T follicular helper cell (primary cell): Measurements from ENCODE around the gene ADAT3.

Experiments used
- DNase-seq: peaks from one replicate; pipeline ENCODE4 v3.0.0-alpha.2; 2020; ENCODE audit warnings: low read depth

Gene ADAT3

DNA sequence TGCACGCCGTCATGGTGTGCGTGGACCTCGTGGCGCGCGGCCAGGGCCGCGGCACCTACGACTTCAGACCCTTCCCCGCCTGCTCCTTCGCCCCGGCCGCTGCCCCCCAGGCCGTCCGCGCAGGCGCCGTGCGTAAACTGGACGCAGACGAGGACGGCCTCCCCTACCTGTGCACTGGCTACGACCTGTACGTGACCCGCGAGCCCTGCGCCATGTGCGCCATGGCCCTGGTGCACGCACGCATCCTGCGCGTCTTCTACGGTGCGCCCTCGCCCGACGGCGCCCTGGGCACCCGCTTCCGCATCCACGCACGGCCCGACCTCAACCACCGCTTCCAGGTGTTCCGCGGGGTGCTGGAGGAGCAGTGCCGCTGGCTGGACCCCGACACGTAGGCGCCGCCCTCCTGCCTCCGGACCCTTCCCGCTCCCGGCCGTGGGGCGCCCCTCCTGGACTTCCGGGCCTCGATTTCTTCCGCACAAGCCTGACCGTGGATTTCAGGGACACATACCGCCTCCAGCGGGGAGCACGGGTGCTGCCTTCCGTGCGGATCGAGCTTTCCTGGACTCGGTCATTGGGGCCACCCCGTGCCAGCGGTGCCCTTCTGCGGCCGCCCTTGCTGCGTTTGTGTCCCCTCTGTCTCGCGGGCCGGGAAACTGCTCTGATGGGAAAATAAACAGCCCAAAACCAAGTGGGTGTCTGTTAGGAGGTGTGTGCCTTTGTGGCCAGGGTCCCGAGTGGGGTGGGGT, 7.7 kb downstream of the ADAT3 start:
- DNase-seq = no peak

DNA sequence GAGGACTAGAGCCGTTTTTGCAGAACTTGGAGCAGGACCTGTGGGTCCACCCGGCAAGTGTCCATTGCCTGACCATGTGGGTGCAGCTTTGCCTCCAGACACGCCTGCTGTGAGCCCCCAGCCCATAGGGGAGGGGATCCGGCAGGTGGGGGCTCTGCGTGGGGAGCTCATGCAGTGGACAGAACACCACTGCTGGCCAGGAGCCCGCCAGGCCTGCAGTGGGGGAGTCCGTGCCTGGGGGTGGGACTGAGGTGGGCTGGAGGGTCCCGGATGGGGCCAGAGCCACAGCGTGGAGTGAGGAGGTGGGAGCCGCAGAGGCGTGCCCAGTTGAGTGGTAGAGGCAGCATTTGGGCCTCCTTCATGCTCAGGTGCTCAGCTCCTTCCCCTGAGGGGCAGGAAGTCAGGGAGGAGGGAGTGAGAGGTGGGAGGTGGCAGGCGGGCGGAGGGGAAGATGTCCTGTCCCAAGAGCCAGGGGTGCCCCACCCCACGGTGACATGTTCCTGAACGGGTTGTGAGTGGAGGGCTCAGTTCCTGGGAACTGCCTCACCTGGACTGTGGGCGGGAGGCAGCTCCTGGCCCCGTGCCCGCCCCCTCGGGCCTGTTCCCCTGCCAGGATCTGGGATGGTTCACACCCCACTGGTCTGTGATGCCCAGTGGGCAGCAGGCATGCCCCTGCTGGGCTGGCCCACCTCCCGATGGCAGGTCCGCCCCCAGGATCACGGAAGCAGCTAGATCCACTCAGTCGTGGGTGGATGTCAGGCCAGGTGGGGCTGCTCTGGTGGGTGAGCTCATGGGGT, 8.8 kb downstream of the ADAT3 start:
- DNase-seq = no peak

DNA sequence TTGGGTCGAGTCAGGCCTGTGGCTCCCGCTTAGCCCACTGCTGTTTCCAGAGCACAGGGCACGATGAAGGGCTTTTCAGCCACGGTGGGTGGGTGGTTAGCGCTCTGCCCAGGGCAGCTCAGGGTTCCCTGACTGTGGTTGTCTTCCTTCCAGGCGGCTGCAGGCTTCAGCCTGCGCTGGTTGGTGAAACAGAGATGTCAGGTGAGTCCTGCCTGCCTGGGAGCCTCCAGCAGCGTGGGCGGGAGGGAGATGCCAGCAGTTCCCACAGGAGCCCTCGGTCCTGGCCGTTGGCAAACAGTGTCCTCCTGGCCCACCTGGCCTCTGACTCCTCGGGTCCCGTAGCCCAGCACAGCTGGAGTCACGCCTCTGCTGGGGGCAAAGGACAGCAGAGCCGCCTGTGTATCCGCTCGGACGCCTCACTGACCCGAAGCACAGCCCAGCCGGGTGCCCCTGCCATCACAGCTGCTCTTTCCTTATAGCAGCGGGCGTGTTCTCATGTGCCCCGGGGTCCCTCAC, 9.7 kb downstream of the ADAT3 start:
- DNase-seq = no peak

DNA sequence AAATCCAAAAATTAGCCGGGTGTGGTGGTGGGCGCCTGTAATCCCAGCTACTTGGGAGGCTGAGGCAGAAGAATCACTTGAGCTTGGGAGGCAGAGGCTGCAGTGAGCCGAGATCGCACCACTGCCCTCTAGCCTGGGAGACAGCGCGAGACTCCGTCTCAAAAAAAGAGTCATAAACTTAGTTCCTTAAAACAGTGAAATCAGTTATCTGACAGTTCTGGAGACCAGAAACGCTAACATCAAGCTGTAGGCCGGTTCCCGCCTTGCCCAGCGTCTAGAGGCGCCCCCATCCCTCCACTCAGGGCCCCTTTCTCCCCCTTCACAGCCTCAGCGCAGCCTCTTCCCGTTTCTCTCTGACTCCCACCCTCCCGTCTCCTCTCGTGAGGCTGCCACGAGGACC, 11.9 kb downstream of the ADAT3 start:
- DNase-seq = no peak

DNA sequence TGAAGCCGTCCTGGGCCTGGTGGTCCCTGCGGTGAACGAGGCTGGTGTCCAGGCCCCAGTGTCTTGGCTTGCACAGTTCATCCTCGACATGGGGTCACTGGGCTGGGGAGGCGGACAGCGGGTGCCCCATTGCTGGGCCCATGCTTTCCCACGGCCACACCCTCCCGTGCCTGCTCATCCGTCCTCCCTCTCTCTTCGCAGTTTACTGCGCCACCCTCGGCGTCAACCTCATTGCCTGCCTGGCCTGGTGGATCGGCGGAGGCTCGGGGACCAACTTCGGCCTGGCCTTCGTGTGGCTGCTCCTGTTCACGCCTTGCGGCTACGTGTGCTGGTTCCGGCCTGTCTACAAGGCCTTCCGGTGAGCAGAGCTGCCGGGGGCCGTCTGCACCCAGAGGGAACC, 12.7 kb downstream of the ADAT3 start:
- DNase-seq = no peak

DNA sequence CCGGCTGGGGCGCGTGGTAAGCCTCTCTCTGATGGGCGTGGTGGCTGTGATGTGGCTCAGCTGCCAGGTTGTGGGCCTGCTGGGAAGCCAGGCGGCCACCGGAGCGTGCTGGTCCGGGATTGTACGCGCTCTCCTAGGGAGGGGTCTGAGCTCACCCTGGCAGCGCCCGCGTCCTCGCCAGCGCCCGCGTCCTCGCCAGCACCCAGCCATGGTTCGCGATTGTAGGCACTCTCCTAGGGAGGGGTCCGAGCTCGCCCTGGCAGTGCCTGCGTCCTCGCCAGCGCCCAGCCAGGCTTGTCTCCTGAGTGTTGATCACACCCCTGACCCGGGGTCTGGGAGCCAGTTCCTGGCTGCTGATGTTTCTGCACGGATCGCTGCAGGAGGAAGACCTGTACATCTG, 13.8 kb downstream of the ADAT3 start:
- no peak for DNase-seq

DNA sequence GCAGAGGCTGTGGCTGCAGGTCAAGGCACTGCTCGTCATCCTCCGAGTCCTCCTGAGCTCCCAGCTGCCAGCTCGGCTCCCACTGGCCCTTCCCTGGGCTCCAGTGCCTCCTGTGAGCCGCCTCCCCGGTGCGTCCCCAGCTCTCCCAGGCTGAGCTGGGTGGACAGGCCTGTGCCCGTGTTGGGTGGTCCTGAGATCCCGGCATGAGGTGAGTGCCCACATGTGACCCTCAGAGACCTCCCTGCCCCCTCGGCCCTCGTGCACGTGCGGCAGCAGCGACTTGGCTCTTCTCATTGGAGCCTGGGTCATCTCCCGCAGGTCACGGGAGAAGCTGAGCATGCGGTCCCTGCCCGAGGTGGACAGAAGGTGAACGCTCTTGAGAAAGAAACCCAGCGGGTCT, 15.4 kb downstream of the ADAT3 start:
- no peak for DNase-seq

DNA sequence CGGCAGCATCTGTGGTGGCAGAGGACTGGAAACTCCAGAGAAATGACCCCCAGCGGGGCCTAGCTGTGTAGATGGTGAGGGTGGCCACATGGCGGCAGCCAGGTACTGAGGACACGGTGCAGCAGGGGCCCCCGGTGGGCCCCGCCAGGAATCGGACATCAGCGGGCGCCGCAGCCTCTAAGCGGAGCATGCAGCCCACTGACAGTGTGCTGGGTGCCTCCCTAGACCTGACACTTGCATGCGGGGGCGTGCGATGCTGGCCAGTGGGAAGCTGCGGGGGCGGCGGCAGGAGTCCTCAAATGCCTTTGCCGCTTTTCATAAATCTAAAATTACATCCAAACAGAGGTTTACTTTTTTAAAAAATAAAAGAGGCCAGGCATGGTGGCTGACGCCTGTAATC, 16.1 kb downstream of the ADAT3 start:
- no peak for DNase-seq

DNA sequence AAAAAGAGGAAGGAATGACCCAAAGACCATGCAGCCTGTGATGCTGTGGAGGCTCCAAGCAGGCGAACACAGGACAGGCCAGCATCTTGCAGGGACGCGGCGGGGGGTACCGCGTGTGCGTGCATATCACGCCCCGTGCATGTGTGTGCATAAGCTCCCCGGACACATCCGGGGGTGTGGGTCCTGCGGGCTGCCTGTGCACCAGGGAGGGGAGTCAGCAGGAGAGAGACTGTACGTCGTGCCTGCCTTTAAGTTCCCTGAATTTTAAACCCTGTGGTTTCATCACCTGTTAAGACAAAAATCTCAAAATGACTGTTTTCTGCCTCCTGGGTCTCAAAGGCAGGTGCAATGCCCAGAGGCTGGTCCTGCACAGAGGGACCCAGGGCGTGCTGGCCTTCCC, 16.6 kb downstream of the ADAT3 start:
- DNase-seq = no peak

DNA sequence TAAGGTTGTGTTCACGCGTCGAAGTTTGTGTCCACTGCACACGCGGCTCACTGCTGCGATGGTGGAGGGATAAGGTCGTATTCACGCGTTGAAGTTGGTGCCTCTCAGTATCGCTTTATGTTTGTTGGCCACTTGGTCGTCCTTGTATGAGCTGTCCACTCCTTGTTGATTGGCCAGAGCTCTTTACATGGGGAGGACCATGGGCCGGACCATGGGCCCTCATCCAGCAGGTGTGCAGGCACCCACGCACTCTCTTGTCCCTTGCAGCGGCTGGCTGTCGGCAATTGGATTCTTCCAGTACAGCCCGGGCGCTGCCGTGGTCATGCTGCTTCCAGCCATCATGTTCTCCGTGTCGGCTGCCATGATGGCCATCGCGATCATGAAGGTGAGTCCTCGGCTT, 17.6 kb downstream of the ADAT3 start:
- no peak for DNase-seq

DNA sequence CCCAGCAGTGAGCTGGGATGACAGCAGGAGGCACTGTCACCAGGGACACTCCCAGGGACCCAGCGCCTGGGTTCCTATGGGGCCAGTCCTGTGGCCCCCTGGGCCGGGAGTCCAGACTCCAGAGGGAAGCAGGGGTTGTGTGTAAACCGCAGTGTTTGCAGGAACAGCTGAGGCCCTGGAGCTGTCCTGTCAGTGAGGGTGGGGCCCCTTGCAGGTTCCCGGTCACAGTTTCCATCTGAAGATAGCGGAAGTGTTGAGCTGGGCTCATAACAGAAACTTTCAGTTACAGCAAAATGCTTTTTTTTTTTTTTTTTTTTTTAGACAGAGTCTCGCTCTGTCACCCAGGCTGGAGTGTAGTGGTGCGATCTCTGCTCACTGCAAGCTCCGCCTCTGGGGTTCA, 18.1 kb downstream of the ADAT3 start:
- DNase-seq = no peak

DNA sequence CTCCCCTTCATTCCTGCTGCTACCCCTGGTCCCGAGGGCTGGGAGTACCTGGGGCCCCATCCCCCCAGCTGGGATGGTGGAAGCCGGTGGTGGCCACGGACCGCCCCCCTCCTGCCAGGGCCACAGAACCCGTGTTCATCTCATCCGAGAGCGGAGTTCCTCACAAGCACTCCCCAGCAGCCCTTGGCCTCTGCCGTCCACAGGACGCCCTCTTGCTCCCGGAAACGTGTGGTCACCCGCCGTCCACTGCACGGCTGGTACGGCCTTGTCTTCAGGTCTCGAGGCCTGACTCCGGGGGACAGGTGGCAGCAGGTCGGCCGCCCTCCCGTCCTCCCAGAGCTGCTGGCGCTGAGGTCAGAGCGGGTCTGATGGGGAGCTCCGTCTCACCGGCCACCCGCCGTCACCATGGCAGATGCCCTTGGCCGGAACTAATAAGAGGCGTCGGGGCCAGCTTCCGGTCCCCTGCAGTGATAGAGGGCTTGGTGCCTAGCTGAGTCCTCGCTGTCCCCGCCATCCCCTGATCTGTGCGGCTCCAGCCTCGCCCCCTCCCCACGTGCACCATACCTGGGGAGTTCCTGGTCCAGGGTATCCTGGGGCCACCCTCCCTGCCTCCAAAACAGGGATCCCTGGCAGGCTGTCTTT, 19.2 kb downstream of the ADAT3 start:
- DNase-seq = no peak

DNA sequence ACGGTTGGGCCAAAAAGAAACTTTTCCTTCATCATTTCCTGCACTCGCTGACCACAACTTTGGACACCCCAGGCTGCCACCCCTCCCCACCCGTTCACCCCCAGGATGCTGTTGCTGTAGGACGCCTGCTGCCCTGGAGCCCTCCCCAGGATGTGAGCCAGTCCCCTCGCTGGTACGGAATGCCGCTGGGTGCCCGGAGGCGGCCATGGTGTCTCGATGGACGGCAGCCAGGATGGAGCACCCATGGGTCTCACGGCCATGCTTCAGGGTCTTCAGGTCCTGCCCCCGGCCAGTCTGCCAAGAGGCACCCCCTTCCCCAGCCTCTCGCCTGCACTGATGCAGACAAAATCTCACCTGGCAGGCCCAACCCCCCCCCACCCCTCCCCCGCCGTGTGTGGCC, 20.3 kb downstream of the ADAT3 start:
- no peak for DNase-seq

DNA sequence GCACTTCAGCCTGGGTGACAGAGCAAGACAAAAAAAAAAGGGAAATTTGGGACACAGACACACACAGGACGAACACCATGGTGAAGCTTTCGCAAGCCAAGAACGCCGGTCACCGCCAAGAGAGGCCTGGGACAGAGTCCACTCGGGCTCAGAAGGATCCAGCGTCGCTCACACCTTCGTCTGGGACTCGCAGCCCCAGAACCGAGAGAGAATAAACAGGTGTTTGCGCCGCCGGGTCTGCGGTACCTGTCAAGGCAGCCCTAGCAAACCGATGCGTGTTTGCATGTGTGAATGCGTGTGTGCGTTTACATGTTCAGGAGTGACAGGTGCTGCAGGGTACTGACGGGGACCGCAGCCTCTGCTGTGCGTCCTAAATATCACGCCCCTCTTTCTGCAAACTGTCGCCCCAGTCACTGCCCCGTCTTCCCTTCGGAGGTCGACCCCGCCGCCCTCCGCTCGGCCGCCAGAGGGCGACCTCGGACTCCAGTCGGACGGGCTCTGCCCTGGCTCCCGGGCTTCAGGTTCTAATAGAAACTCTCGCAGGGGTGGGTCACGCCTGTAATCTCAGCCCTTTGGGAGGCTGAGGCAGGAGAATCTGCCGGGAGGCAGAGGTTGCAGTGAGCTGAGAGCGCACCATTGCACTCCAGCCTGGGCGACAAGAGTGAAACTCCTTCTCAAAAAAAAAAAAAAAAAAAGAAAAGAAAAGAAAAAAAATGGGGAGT, 24.0 kb downstream of the ADAT3 start:
- DNase-seq = peak; percentile 67

DNA sequence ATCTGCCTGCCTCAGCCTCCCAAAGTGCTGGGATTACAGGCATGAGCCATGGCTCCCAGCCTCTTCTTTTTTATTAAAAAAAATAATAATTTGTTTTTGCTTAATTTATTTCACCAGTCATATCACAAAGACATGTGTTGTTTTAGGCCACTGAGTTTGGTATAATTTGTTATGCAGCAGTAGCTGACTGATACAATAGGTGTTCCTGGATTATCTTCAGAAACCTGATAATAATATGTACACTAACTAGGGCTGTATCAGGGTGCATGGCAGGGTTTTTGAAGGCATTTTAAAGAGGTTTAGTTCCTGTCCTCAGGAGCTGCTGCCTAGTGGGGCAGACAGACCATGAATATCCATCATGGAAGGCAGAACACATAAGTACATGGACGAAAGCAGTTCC, 26.2 kb downstream of the ADAT3 start:
- DNase-seq = no peak

DNA sequence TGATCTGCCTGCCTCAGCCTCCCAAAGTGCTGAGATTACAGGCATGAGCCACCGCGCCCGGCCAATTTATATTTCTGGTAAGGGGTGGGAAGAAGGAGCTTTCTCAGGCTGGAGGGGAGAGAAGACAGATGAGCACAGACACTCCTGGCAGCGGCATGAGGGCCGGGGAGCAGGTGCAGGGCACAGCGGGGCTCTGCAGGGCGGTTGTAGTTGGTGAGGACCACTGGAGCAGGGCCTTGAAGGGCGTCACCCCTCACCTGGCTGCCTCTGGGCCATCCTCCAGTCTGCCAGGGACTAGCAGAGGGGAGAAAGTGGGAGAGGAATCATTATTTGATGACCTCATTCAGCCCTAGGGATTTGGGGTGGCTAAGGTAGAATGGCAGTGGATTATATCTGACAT, 27.2 kb downstream of the ADAT3 start:
- no peak for DNase-seq

DNA sequence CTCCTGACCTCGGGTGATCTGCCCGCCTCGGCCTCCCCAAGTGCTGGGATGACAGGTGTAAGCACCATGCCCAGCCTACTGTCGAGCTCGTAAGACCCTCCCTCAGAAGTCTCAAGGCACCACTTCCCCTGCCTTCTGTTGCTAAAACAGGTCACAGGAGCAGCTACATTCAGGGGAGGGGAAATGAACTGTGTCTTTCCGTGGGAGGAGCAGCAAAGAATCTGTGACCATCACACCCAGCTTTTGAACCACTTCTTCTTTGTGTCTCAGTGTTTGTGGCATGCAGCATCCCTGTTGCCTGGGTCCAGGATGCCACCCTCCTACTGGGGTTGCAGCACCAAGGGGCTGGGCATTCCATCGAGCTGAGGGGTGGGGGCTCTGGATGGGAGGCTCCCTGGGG, 28.0 kb downstream of the ADAT3 start:
- DNase-seq = no peak

DNA sequence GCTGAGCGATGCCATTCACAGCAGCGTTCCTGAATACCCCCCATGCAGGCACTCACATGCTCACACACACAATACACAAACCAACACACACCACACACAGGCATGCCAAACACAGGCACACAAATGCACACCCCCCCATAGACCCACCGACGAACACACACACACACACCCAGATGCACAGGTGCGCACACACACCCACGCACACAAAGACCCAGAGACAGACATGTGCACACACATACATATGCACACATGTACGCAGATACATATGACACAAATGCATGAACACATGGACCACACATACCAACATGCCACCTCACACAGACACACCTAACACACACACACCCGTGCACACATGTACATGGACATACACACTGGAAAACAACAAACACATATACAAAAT, 28.7 kb downstream of the ADAT3 start:
- no peak for DNase-seq

DNA sequence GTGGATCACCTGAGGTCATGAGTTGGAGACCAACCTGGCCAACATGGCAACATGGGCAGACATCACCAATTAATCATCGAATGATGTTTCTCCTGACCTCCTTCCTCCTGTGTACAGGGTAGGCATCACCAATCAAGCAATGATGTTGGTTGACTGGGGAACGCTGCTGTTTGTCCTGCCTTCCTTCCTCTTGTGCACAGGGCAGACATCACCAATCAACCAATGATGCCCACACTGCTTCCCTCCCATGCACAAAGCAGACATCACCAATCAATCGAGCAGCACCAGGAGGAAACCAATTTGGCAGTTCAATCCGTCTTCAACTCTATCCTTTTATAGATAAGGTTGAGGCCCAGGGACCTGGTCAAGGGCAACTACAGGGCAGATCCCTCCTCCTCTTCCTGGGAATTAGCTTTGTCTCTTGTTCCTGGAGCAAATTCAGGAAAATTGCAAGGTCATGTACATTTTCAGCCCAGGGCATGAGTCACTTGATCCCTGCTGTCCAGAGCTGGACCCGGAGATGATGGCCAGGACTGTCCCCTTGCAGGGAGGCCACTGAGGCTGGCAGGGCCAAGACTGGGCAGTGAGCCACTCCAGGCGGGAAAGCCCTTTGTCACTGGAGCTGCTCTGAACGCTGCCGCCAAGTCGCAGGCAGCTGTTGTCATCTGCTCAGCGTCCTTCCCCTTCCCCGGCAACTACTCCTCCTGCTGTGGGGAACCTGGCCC, 30.4 kb downstream of the ADAT3 start:
- DNase-seq = no peak

DNA sequence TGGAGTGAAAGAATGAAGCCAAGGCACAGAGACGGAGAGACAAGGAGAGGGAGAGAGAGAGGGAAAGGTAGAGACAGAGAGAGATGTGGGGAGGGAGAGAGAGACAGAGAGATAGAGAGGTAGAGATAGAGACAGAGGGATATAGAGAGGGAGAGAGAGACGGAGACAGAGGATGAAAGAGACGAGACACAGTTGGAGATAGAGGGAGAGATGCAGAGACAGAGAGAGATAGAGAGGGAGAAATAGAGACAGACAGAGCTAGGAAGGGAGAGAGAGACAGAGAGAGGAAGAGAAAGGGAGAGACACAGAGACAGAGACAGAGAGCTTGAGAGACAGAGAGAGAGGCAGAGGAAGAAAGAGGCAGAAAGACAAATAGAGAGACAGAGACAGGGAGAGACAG, 31.2 kb downstream of the ADAT3 start:
- DNase-seq = no peak

DNA sequence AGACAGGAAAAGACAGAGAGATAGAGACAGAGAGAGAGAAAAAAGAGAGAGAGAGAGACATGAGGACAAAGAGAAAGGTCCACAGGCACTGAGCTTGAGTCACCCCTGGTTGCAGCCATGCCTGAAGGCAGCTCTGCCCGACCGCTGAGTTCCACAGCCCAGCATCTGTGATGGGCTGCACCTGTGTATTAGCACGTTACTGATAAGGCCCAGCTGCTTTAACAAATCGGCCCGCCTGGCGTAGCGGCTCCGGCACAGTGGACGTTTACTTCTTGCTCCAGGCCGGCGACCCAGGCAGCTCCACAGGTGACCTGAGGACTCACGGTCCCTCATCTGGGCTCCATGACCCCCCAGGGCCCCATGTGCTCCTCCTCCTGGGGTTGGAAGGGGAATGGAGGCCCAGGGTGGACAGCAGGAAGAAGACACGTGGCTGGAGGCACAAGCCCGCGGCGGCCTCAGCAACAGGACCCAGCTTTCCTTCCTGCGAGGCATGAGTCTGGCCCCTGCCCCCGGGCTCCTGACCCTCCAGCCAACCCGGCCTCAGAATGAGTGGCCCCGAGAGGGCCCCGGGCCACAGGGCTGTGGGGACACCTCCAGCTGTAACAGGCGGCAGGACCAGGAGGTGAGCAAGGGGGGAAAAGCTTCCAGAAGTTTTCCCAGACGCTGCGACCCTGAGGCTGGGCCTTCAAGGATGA, 31.9 kb downstream of the ADAT3 start:
- DNase-seq = no peak
